Mammary epithelial cell (primary cell): ENCODE results near the gene ABCC6.

Source experiments
- CTCF ChIP-seq, 2 donors: IDR thresholded peaks in 1 of 2; conservative IDR thresholded peaks in 1 of 2; 2 replicates each; pipeline ENCODE4 v1.5.1; 2011 to 2012; ENCODE audit warnings: inconsistent platforms in 2 of 2, low read length in 2 of 2, mild to moderate bottlenecking in 2 of 2, control low read depth in 1 of 2, low read depth in 1 of 2; ENCODE audit not compliant: insufficient read depth in 1 of 2; ENCODE audit errors: extremely low read depth in 1 of 2
- EZH2 ChIP-seq: IDR thresholded peaks from 2 replicates; pipeline ENCODE4 v1.6.1; 2012; ENCODE audit warnings: low read length, inconsistent platforms, borderline replicate concordance

- TF ChIP-seq CTCF (conservative IDR thresholded peaks at IDR 0.05 in 1 of 2, IDR thresholded peaks at IDR 0.05 in 1 of 2; ENCODE audit: extremely low read depth in 1 of 2, insufficient read depth in 1 of 2, low read depth in 1 of 2, low read length in 2 of 2) (no peak), EZH2 (no peak)
Observed at GRCh38 chr16:16166085-16166484, 57.2 kb downstream of the ABCC6 start.
